ENCODE measurements around the gene TREML1. TPM values are rescaled to one million over a fixed set of nuclear protein-coding genes. Genes with fewer than 3 reads are reported as not detected.
"Not testable (repeated sequence)": the region's sequence is repeated elsewhere in the genome, so short reads cannot be mapped to it uniquely, and the experiment has no call there.

Gene TREML1
- total RNA-seq, 1 experiment from 2014 or later = not detected

DNA sequence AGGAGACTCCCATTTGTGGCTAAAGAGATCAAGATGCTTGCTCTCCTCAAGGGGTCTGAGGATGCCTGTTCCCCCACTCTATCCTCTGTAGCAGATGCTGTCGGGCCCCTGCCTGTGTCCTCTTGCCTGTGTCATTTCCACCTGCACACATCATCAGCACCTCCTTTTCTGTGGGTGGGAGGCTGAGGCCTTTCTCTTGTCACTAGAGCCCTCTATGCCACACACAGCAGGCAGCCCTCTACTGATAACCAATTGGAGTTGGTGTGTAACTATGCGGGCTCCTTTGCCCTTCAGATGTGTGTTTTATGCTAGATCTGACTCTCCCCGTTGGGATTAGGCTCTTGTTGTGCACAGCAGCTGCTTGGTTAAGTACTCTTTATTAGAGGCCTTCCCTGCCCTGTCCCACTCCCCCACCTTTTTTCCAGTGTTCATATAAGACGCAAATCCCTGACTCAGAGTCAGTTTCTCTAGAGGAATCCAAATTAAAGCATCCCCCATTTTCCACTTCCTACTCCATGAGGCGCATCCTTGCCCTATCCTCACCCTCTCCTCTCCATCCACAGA, 39.1 kb upstream of the TREML1 start:
- Mint-ChIP-seq H3K27me3 (ENCODE audit: unreplicated experiment) (peaks cover 100% of the 10 kb centered on the region), H3K36me3 (ENCODE audit: insufficient read depth, unreplicated experiment) (no peaks in the 10 kb centered on the region), H3K9me3 (ENCODE audit: low read depth, unreplicated experiment) (no peaks in the 10 kb centered on the region), H3K27ac (ENCODE audit: unreplicated experiment) (no peak overlapping the region), H3K4me3 (ENCODE audit: low read depth, unreplicated experiment) (no peak overlapping the region), H3K4me1 (ENCODE audit: low read depth, unreplicated experiment) (no peaks in the 10 kb centered on the region)
- CTCF ChIA-PET = no interaction called here
- no peak for DNase-seq
- no TSS peak for BruUV-seq (replicated peaks)
- intact Hi-C loops (cut with micrococcal nuclease; ENCODE audit: unreplicated experiment) = no loop called here
- TF ChIP-seq, protein P1, sequence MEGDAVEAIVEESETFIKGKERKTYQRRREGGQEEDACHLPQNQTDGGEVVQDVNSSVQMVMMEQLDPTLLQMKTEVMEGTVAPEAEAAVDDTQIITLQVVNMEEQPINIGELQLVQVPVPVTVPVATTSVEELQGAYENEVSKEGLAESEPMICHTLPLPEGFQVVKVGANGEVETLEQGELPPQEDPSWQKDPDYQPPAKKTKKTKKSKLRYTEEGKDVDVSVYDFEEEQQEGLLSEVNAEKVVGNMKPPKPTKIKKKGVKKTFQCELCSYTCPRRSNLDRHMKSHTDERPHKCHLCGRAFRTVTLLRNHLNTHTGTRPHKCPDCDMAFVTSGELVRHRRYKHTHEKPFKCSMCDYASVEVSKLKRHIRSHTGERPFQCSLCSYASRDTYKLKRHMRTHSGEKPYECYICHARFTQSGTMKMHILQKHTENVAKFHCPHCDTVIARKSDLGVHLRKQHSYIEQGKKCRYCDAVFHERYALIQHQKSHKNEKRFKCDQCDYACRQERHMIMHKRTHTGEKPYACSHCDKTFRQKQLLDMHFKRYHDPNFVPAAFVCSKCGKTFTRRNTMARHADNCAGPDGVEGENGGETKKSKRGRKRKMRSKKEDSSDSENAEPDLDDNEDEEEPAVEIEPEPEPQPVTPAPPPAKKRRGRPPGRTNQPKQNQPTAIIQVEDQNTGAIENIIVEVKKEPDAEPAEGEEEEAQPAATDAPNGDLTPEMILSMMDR (IDR thresholded peaks at IDR 0.05; ENCODE audit: unreplicated experiment) = no peak

DNA sequence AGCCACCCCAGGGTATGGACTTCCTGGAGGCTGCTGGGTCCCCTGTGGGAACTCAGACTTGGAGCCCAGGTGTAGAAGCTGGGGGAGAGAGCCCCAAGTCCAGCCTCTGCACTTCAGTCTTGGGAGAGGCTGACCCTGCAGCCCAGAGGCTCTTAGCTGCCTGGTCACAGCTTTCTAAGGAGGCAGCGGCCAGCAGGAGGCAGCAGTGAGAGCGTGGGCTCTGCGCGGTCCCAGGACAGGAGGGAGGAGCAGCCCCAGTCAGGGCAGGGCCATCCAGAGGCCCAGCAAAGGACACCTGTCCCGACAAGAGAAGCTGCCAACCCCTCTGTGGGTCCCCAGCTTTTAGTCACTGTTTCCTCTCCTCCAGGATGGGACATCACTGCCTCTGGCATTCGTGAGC, 37.4 kb upstream of the TREML1 start:
- Mint-ChIP-seq H3K27me3 (ENCODE audit: unreplicated experiment) (peaks cover 86% of the 10 kb centered on the region), H3K4me3 (ENCODE audit: low read depth, unreplicated experiment) (no peak overlapping the region), H3K4me1 (ENCODE audit: low read depth, unreplicated experiment) (no peaks in the 10 kb centered on the region), H3K36me3 (ENCODE audit: insufficient read depth, unreplicated experiment) (no peaks in the 10 kb centered on the region), H3K9me3 (ENCODE audit: low read depth, unreplicated experiment) (no peaks in the 10 kb centered on the region), H3K27ac (ENCODE audit: unreplicated experiment) (no peak overlapping the region)
- CTCF ChIA-PET = interaction anchor here (0.6 to 1.7 kb wide), 5 partner anchors 9 to 129 kb away, joined by 4 to 15 read pairs (median 5); no protein-coding TSS in a partner anchor
- DNase-seq = peak; percentile 72
- intact Hi-C loops (cut with micrococcal nuclease; ENCODE audit: unreplicated experiment) = no loop called here
- no TSS peak for BruUV-seq (replicated peaks)
- TF ChIP-seq, protein P1 (IDR thresholded peaks at IDR 0.05; ENCODE audit: unreplicated experiment) = peak; percentile 69

DNA sequence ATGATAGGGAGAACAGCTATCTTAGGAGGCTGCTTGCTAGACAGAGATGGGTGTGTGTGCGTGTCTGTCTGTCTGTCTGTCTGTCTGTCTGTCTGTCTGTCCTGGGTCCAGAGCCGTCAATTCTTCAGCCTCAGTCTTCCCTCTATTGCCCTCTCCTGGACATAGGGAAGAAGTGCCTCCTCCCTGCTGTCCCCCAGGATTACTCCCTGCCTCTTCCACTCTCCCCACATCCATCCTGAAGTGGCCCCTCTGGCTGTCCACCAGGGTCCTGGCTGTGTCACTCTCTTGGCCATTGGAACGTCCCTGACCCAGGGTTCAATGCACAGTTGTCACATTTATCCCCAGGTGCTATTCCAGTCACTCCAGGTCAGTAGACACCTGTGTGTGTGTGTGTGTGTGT, 36.6 kb upstream of the TREML1 start:
- Mint-ChIP-seq H3K27me3 (ENCODE audit: unreplicated experiment) (peaks cover 82% of the 10 kb centered on the region), H3K36me3 (ENCODE audit: insufficient read depth, unreplicated experiment) (no peaks in the 10 kb centered on the region), H3K4me1 (ENCODE audit: low read depth, unreplicated experiment) (no peaks in the 10 kb centered on the region), H3K27ac (ENCODE audit: unreplicated experiment) (no peak overlapping the region), H3K9me3 (ENCODE audit: low read depth, unreplicated experiment) (no peaks in the 10 kb centered on the region), H3K4me3 (ENCODE audit: low read depth, unreplicated experiment) (no peak overlapping the region)
- DNase-seq = no peak
- TF ChIP-seq, protein P1 (IDR thresholded peaks at IDR 0.05; ENCODE audit: unreplicated experiment) = no peak
- BruUV-seq (replicated peaks) = no TSS peak
- intact Hi-C loops (cut with micrococcal nuclease; ENCODE audit: unreplicated experiment) = no loop called here
- CTCF ChIA-PET = no interaction called here

DNA sequence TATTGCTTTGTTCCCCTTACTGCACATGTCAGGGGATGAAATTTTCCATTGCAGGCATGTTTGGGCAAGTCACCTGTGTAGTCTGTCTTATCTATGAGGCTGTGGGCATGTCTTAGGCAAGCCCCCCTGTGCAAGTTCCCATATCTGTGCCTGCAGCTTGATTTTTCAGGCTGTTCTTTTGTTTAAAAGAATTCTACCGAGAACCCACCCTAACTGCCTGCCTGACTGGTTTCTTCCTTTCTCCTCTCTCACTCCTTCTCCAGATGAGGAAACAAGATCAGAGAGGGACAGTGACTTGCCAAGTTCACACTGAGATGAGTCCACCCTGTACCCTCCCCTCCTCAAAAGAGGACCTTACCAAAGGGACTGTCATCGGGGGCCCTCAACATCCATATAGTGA, 35.8 kb upstream of the TREML1 start:
- H3K27me3 Mint-ChIP-seq (ENCODE audit: unreplicated experiment) = peaks cover 82% of the 10 kb centered on the region
- no peak overlapping the region for H3K27ac Mint-ChIP-seq (ENCODE audit: unreplicated experiment)
- CTCF ChIA-PET = interaction anchor here (0.7 to 0.9 kb wide), 2 partner anchors 13 to 130 kb away, joined by 3 to 4 read pairs; no protein-coding TSS in a partner anchor
- H3K4me3 Mint-ChIP-seq (ENCODE audit: low read depth, unreplicated experiment) = no peak overlapping the region
- TF ChIP-seq, protein P1 (IDR thresholded peaks at IDR 0.05; ENCODE audit: unreplicated experiment) = no peak
- BruUV-seq (replicated peaks) = no TSS peak
- no peak for DNase-seq
- no peaks in the 10 kb centered on the region for H3K36me3 Mint-ChIP-seq (ENCODE audit: insufficient read depth, unreplicated experiment)
- no peaks in the 10 kb centered on the region for H3K4me1 Mint-ChIP-seq (ENCODE audit: low read depth, unreplicated experiment)
- H3K9me3 Mint-ChIP-seq (ENCODE audit: low read depth, unreplicated experiment) = no peaks in the 10 kb centered on the region
- intact Hi-C loops (cut with micrococcal nuclease; ENCODE audit: unreplicated experiment) = no loop called here

DNA sequence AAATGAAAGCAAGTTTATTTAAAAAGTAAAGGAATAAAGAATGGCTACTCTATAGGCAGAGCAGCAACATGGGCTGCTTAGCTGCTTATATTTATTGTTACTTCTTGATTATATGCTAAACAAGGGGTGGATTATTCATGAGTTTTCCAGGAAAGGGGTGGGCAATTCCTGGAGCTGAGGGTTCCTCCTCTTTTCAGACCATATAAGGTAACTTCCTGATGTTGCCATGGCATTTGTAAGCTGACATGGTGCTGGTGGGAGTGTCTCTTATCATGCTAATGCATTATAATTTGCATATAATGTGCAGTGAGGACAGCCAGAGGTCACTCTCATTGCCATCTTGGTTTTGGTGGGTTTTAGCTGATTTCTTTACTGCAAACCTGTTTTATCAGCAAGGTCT, 34.9 kb upstream of the TREML1 start:
- H3K27me3 Mint-ChIP-seq (ENCODE audit: unreplicated experiment) = peaks cover 77% of the 10 kb centered on the region
- H3K4me1 Mint-ChIP-seq (ENCODE audit: low read depth, unreplicated experiment); BruUV-seq (replicated peaks); H3K36me3 Mint-ChIP-seq (ENCODE audit: insufficient read depth, unreplicated experiment); H3K4me3 Mint-ChIP-seq (ENCODE audit: low read depth, unreplicated experiment); H3K9me3 Mint-ChIP-seq (ENCODE audit: low read depth, unreplicated experiment); intact Hi-C loops (cut with micrococcal nuclease; ENCODE audit: unreplicated experiment); H3K27ac Mint-ChIP-seq (ENCODE audit: unreplicated experiment); DNase-seq: not testable (repeated sequence)
- CTCF ChIA-PET = interaction anchor here (0.9 kb wide), 1 partner anchor 12 kb away, joined by 4 read pairs; no protein-coding TSS in a partner anchor

All from Calu3 (cell line).